Right lobe of liver (tissue), 4 donors: ENCODE measurements around the gene RARB.

Source experiments
- POLR2A ChIP-seq: fragments of 450-650 bp; IDR thresholded peaks from one replicate; pipeline ENCODE4 v1.6.1; 2017; ENCODE audit warnings: antibody characterized with exemption, mild to moderate bottlenecking
- TF ChIP-seq, protein P1 (sequence below), 4 donors: fragments of 200-600 bp in 3 of 4; fragments of 450-650 bp in 1 of 4; IDR thresholded peaks; one replicate each; pipeline versions ENCODE4 v1.5.1 to v1.8.0; 2016 to 2022; ENCODE audit warnings: antibody characterized with exemption in 4 of 4, mild to moderate bottlenecking in 2 of 4
- donor health status: DM: no; HTN: no; CAD: no.
- donor health status: DM: no; HTN: no; CAD: no.
- donor health status: DM: no; HTN: yes; CAD: no.

DNA sequence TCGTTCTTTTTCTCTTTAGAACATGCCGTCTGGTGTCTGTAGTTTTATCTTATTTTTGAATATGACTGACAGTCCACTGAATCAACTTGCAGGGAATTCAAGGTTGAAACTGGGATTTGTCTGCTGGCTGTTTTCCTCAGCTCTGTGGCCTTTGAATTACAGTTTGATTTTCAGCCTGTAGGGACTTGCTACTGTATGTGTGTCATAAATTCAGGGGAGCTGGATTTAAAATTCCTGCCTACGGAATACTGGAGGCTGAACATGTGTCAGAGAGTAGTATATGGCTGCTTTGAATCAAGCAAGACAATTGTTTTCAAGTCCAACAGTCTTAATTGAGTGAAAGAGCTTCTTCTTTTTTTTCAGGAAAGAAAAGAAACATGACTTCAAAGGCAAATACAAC lies 33.9 kb downstream of the RARB start:
- TF ChIP-seq, protein P1, sequence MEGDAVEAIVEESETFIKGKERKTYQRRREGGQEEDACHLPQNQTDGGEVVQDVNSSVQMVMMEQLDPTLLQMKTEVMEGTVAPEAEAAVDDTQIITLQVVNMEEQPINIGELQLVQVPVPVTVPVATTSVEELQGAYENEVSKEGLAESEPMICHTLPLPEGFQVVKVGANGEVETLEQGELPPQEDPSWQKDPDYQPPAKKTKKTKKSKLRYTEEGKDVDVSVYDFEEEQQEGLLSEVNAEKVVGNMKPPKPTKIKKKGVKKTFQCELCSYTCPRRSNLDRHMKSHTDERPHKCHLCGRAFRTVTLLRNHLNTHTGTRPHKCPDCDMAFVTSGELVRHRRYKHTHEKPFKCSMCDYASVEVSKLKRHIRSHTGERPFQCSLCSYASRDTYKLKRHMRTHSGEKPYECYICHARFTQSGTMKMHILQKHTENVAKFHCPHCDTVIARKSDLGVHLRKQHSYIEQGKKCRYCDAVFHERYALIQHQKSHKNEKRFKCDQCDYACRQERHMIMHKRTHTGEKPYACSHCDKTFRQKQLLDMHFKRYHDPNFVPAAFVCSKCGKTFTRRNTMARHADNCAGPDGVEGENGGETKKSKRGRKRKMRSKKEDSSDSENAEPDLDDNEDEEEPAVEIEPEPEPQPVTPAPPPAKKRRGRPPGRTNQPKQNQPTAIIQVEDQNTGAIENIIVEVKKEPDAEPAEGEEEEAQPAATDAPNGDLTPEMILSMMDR (IDR thresholded peaks at IDR 0.05), result no peak
- TF ChIP-seq POLR2A, result no peak
